DND-41 (cell line): ENCODE data around the gene TNPO3.

Experiments
- ATAC-seq: fragments of 200-7000 bp; cut with Tn5 transposase; 3 replicates; pipeline ENCODE4 v1.9.1; 2021; ENCODE audit warnings: low read depth; ENCODE audit not compliant: insufficient read depth
- DNase-seq: peaks from one replicate; pipeline ENCODE4 v3.0.0-alpha.2; 2020
- H2AFZ ChIP-seq: 2 replicates; pipeline ENCODE4 v1.6.0; 2012; ENCODE audit warnings: low read depth, low read length
- H3K27ac ChIP-seq: 2 replicates; pipeline ENCODE4 v1.5.1; 2012; ENCODE audit warnings: low read length, inconsistent platforms
- H3K27me3 ChIP-seq: fragments of 200-600 bp; sonication (generic); 2 replicates; pipeline ENCODE4 v1.6.0; 2012; ENCODE audit warnings: low read length, mild to moderate bottlenecking, inconsistent platforms; ENCODE audit not compliant: insufficient read depth, poor library complexity
- H3K36me3 ChIP-seq: 2 replicates; pipeline ENCODE4 v1.5.1; 2012; ENCODE audit warnings: low read length, inconsistent platforms; ENCODE audit not compliant: insufficient read depth
- H3K4me1 ChIP-seq: 2 replicates; pipeline ENCODE4 v1.5.1; 2012; ENCODE audit warnings: mild to moderate bottlenecking, low read length; ENCODE audit not compliant: insufficient read depth
- H3K4me2 ChIP-seq: 2 replicates; pipeline ENCODE4 v1.6.0; 2012; ENCODE audit warnings: mild to moderate bottlenecking, moderate library complexity, low read length, inconsistent platforms; ENCODE audit not compliant: insufficient read depth
- H3K4me3 ChIP-seq, 2 experiments: fragments of 200-600 bp in 1 of 2; shearing (Covaris generic) in 1 of 2; 2 replicates each; pipeline ENCODE4 v1.5.1; 2012 to 2016; ENCODE audit warnings: inconsistent platforms in 2 of 2, low read length in 2 of 2, mild to moderate bottlenecking in 2 of 2, low read depth in 1 of 2, moderate library complexity in 1 of 2
- H3K79me2 ChIP-seq: 2 replicates; pipeline ENCODE4 v1.6.0; 2012; ENCODE audit warnings: low read length, inconsistent platforms; ENCODE audit not compliant: insufficient read depth
- H3K9ac ChIP-seq: 2 replicates; pipeline ENCODE4 v1.6.0; 2012; ENCODE audit warnings: low read depth, mild to moderate bottlenecking, inconsistent platforms, low read length, moderate library complexity
- H3K9me3 ChIP-seq: 2 replicates; pipeline ENCODE4 v1.5.1; 2012; ENCODE audit warnings: low read length, moderate library complexity, mild to moderate bottlenecking, inconsistent platforms; ENCODE audit not compliant: insufficient read depth, severe bottlenecking
- H4K20me1 ChIP-seq: 2 replicates; pipeline ENCODE4 v1.6.0; 2012; ENCODE audit warnings: low read length; ENCODE audit not compliant: insufficient read depth
- CTCF ChIP-seq: IDR thresholded peaks from 2 replicates; pipeline ENCODE4 v1.5.1; 2012; ENCODE audit warnings: borderline replicate concordance, low read length, moderate library complexity, mild to moderate bottlenecking; ENCODE audit not compliant: poor library complexity, severe bottlenecking; ENCODE audit errors: extremely low read depth
- EZH2 ChIP-seq: IDR thresholded peaks from 3 replicates; pipeline ENCODE4 v1.6.1; 2012; ENCODE audit warnings: borderline replicate concordance, low read depth, mild to moderate bottlenecking, moderate library complexity, low read length, inconsistent platforms; ENCODE audit not compliant: severe bottlenecking

Gene TNPO3

GRCh38 chr7:128939075-128939860, 115.6 kb downstream of the TNPO3 start:
- TF ChIP-seq EZH2 (no peak), CTCF (no peak)
- Histone ChIP-seq H3K4me3 (no peak overlapping the region), H4K20me1 (no peaks in the 10 kb centered on the region), H3K27ac (no peak overlapping the region), H3K4me2 (no peak overlapping the region), H3K79me2 (no peaks in the 10 kb centered on the region), H3K9ac (no peak overlapping the region), H3K27me3 (no peaks in the 10 kb centered on the region), H2AFZ (no peak overlapping the region), H3K4me1 (no peaks in the 10 kb centered on the region), H3K36me3 (no peaks in the 10 kb centered on the region), H3K9me3 (no peaks in the 10 kb centered on the region)
- no peak for ATAC-seq
- DNase-seq, result no peak

- Histone ChIP-seq H3K79me2 (no peaks in the 10 kb centered on the region), H2AFZ (no peak overlapping the region), H3K4me2 (no peak overlapping the region), H3K36me3 (no peaks in the 10 kb centered on the region), H4K20me1 (no peaks in the 10 kb centered on the region), H3K4me1 (no peaks in the 10 kb centered on the region), H3K9ac (no peak overlapping the region), H3K27me3 (no peaks in the 10 kb centered on the region), H3K9me3 (no peaks in the 10 kb centered on the region), H3K27ac (no peak overlapping the region), H3K4me3 (no peak overlapping the region)
- TF ChIP-seq EZH2 (no peak), CTCF (no peak)
- ATAC-seq, result no peak
- DNase-seq, result no peak
These were observed 116.3 kb downstream of the TNPO3 start for GRCh38 chr7:128938544-128939074.

- H3K36me3 ChIP-seq, result no peaks in the 10 kb centered on the region
These were observed 117.0 kb downstream of the TNPO3 start, which contains the start of gene IRF5 for GRCh38 chr7:128937647-128938543. Gene IRF5, plus strand, starts transcription at chr7:128937927. Its CDS starts 4,155 bp downstream, at chr7:128942082.

More at GRCh38 chr7:128937647-128938543, 117.0 kb downstream of the TNPO3 start, which contains the start of gene IRF5:
- no peaks in the 10 kb centered on the region for H4K20me1 ChIP-seq
- no peaks in the 10 kb centered on the region for H3K4me1 ChIP-seq
- no peaks in the 10 kb centered on the region for H3K79me2 ChIP-seq
- TF ChIP-seq EZH2 (no peak), CTCF (no peak)
- no peak for ATAC-seq
- no peak within 1 kb of the TSS for H3K9ac ChIP-seq
- H3K4me2 ChIP-seq, result no peak within 1 kb of the TSS
- no peak for DNase-seq
- H3K9me3 ChIP-seq, result no peaks in the 10 kb centered on the region
- no peaks in the 10 kb centered on the region for H3K27me3 ChIP-seq
- H3K27ac ChIP-seq, result no peak within 1 kb of the TSS
- H2AFZ ChIP-seq, result no peak within 1 kb of the TSS
- no peak within 1 kb of the TSS for H3K4me3 ChIP-seq
